GM21825 (cell line): ENCODE measurements around the gene TBC1D22A.

ENCODE experiments used
- ATAC-seq: cut with Tn5 transposase; IDR thresholded peaks from one replicate; pipeline ENCODE4 v1.9.1; 2021; ENCODE audit warnings: mild to moderate bottlenecking, moderate library complexity; ENCODE audit not compliant: unreplicated experiment

The TBC1D22A gene

DNA sequence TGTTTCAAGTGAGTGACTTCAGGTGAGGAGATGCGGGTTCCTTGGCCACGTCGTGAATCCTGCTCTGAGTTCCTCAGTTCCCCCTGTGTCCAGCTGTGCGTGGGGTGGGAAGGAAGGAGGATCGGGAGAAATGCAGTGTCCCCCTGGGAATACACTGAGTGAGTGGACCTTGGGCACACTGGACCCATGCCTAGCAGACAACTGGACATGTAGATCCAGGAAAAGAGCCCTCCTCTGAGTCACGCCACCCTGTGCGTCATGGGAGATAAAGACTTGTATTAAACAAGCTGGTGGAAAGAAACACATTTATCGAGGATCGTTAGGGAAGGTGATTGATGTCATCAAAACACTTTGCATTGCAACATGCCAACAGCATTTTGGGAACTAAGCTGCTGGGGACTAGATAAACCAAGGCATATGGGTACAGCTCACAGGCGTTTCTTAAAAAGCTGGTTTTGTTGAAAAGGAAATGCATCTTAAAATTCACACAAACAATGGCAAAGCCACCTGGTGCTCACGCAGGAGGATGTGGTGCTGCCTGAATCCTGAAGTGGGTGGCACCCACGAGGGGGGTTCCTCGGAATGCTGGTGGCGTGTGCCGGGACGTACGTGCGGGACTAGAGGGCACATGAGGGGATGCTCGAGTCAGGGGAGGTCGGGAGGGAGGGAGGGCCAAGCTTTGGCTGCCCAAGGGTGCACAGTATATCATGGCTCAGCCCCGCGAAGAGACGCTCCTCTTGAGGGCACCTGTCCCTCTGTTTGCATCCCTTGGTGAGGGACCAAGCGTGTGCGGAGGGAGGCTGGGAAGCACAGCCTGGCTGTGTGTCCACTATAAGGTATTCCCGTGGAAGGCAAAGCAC lies 303.5 kb downstream of the TBC1D22A start:
- no peak for ATAC-seq

DNA sequence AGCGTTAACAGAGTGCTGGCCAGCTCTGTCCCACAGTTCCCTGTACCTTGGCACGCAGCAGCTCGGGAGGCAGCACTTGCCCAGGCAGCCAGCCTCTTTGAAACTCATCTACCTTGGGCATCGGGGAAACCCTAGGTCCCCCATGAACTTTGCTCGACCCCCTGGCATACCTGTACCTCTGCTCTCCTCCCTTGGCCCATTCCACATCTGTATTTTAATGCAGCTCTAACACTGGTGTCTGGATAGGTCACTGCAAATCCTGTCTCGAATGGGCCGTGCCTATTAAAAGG lies 304.1 kb downstream of the TBC1D22A start:
- no peak for ATAC-seq

DNA sequence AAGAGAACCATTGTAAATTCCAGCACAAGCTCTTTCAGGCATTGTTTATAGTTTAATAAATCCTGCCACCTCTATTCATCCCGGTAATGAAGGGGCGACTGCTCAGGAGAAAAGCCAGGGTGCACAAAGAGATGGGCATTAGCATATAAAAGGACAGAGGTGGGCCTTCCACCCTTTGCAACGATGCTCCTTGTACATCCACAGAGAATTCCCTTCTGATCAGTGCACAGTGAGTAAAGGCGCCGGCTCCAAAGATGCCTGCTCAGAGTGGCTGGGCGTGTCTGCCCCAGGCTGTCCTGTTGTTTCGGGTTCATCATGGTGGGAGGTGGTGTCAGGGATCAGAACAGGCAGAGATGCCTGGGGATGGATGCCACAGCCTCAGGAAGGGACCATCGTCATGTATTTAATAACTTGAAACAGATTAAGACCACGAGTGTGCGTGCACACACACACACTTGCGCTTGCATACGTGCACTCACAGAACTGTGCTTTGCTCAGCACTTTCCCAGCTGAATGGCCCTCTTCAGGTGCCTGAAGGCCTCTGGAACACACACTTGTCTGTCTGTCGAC lies 305.0 kb downstream of the TBC1D22A start:
- ATAC-seq, result no peak

DNA sequence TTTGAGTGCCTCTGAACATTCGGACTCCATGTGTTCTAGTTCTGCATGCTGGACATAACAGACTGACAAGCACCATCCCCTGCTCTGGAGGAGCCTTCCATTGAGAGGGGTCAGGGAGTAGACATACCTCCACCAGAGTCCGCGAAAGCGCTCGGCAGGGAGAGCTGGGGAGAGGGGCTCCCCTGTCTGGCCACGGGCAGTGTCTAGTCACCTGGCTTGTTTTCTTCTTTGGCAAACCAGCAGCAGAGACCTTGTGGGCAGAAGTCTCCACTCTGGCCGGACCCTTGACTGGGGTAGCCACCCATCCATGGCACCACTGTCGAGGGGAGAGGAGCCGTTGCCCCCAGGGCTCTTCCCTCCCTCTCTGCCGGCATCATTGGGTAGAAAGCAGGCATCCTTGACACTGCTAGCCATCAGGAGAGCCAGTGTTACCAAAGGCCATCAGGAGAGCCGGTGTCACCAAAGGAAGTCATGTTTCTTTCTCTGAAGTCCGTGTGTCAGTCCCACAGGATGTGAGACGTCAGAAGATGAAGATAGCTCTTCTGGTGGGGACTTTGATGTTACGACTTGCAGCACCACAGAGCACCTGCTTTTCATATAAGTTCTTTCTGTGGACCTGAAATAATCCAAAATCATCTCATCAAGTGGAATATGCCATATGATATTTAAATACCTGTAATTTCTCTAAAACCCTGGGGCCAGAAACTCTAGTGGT lies 305.6 kb downstream of the TBC1D22A start:
- no peak for ATAC-seq

DNA sequence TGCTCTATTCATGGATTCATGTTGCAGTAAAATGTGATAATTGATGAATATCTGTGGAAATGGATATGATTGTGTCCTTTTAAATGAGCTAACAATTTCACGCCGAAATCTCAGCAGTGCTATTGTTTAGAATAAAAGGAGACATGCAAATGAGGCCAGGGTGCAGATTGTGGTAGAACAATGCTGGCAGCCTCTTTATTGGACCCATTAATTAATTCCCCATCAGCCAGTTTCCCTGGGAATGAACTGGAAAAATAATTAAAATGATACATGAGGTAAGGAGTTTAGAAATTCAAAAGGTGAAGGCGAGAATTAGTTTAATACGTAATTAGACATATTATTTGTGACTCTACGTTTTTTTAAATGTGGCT lies 306.2 kb downstream of the TBC1D22A start:
- no peak for ATAC-seq

DNA sequence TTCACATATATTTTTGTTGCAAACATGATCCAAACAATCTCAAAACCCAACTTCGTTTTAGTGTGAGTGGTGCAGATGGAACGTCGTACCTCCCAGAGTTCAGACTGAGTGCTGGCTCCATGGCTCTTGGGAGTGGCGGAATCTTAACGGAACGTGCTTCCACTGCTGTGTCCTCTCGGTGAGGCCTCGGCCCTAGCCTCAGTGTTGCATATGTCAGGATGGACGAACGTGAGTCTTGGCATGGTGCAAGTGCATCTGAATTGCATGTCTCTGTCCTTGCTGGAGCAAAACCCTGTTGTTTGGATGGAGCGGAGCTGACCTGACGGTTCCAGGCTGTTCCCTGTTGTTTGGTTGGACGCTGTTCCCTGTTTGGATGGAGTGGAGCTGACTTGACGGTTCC lies 306.8 kb downstream of the TBC1D22A start:
- ATAC-seq, result no peak

DNA sequence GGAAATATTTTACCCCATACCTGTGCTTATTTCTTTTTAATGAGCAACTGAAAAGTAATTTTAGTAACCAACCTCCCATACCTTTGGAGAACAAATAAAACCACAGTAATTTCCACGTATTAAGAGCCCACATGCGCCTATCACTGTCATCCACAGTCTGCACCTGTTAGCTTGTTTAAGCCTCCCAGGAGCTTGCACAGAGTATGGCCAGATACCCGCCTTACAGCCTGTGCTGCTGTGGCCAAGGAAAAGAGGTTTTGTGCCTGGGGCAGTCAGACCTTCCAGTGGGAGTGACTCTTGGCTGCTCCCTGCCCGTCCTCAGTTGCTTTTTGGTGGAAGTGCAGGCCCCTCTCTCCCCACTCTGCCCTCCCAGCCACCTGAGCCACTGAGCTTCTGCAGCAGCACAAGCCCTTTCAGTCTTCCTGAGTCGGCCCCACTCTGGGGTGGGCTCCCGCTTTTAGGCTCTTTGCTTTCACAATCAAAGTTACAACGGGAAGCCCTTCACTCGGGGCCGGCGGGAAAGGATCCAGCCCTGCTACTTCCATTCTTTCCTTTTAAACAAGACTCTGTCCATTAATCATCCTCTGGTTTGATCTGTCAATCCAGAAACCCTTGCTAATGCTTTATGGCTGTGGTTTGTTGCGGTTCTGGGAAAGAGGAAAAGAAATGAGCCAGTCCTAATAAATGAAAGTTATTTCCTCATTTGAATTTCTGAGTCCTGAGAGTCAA lies 308.8 kb downstream of the TBC1D22A start:
- ATAC-seq, result no peak

DNA sequence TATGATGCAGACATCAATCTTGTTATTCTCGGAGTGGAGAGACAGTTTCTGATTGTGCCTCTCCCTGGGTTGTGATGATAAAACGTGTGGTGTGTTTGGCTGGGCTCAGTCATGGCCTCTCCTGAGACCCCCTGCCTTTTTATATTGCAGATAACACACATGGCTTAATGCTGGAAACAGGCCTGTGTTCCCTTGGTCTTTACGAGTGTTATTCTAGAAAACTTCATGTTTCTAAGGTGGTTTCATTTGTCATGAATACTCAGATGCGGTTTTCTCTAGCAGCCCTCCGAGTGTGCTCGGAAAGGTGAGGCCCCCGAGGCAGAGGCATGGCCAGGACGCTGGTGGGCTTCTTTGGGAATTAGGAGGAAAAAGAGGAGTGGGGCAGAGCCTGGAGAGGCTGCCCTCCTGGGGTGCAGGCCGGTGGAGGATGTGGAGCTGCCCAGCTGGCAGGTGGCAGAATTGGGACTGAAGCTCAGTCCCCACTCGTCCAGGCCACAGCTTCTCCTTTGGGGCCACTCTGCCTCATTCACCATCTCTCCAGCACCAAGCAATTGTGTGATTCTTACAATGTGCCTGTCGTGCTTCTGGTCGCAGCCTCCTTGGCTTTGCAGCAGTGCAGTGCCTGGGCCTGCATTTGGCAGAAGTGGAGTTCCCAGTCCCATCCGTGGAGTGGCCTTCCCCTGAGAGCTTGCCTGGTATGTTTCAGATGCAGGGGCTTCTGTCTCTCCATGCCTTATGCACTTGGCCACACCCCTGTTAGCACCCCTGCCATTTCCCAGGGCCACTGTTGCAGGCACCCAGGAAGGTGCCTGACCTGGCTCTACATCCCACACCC lies 309.6 kb downstream of the TBC1D22A start:
- ATAC-seq, result no peak

DNA sequence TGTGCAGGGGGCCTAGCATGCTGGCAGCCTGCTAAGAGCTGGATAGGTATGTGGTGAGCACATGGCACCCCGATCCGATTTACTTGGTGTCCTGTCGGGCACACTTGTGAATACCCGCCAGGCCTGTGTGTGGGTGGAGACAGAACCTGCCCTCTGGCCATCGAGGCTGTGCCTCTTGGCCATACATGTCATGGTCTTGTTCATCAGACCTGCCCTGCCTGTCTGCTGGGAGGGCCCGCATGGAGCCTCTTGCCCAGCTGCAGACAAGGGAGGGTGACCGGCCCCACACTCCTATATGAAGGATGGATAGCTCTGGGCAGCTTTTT lies 310.2 kb downstream of the TBC1D22A start:
- no peak for ATAC-seq

DNA sequence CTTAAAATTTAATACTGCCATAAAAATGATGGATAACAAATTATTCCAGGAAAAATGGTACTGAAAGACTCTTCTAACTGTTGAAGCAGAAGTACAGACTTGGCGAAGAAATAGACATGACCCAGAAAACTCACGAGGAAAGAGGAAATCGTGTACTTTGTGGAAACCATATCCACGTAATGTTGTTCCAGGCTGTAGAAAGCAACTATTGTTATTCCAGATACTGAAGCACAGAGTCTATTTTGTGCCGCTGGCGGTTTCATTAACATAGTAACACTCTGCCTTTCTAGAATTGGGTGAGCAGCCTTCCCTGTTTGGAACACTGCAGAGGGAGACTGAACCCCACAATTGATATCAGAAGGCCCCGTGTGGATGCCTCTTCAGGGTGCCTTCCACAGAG lies 310.6 kb downstream of the TBC1D22A start:
- ATAC-seq, result no peak

DNA sequence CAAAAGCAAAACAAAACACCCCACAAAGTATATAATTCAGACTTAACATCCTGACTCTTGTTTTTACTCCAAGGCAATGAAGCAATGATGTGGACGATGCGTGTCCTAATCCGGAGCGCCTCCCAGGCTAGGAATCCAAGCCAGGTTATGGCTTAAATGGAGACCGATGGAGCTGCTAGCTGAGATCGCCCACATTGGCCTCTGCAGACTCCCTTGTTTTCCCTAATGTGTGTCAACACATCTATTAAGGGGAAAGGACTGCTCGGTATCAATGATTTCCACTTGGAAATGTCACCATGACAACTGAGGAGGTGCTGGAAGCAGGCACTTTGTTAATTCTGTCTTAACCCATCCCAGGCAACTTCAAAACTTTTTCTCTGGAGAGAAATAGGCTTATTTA lies 311.7 kb downstream of the TBC1D22A start:
- no peak for ATAC-seq

DNA sequence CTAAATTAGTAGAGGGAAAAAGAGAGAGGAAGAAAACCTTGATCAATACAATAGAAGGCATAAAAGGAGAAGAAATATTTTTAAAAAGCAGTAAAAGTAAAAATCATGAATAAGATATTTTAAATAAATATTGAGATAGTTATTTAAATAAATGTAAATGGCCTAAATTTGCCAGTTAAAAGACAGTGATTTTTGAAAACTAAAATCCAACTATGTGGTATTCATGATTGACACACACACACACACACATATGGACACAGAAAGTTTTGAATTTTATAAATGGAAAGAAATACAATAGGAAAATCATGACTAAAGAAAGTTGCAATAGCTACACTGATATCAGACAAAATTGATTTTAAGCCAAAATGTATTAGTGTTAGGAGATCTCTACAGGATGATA lies 313.1 kb downstream of the TBC1D22A start:
- no peak for ATAC-seq

DNA sequence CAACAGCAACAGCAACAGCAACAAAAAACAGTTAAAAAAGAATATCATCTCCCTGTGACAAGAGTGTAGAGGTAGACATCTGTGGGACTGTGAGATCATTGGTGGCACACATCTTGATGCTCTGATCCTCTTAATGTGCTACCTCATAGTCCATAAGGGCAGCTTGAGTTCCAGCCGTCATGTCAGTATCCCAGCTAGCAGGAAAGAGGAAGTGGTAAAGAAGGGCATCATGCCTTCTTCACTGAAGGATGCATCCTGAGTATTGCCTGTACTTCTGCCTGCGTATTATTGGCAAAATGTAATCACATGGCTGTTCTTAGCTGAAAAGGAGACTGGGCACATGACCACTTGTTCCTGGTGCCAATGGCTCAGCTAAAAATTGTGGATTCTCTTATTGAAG lies 314.3 kb downstream of the TBC1D22A start:
- no peak for ATAC-seq

DNA sequence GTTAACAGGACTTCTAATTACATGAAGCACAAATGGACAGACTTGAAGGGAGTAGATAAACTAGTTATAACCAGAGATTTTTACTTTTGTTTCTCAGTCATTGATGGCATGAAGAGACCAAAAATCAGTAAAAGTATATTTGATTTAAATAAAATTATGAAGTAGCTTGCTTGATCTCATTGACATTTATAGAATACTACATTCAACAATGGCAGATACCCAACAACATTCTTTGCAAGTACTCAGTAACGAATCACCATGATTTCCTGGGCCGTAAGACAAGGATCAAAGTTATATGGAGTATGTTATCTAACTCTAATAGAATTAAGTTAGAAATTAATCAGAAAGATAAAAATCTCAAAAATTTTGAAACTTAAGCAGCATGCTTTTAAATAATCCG lies 317.6 kb downstream of the TBC1D22A start:
- no peak for ATAC-seq

DNA sequence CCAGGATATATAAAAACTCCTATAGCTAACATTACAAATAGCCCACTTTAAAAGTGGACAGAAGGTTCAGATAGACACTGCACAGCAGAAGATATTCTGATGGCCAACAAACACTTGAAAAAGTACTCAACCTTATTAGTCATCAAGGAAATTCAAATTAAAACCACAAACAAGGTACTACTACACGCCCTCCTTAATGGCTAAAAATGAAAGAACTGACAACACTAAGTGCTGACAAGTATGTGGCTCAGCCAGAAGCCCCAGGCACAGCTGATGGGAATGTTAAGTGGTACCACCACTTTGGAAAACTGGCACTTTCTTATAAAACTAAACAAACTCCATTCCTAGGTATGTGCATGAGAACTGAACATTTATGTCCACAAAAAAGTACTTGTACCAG lies 320.1 kb downstream of the TBC1D22A start:
- ATAC-seq, result no peak

DNA sequence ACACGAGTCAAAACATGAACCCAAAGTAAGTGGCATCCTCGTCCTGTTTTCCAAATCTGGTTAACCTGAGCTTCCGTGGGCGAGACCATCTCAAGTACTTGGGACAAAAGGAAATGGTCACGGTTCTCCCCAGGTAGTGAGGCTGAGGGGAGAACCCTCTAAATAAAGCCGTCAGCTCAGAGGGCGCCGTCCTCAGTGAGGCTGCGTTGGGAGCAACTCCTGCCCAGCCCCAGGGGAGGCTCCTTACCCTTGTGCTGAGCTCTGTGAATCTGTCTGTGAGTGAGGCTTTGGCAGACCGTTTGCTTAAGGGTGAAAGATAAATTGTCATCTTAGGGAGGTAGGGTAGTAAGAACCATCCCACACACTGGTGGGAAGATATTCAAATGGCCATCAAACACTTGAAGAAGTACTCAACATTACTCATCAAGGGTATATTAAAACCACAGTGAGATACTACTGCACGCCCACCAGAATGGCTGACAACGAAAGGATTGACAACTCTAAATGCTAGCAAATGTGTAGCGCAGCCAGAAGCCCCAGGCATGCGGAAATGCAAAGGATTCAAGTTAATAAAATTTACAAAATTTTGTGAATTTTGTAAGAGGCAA lies 321.0 kb downstream of the TBC1D22A start:
- no peak for ATAC-seq

DNA sequence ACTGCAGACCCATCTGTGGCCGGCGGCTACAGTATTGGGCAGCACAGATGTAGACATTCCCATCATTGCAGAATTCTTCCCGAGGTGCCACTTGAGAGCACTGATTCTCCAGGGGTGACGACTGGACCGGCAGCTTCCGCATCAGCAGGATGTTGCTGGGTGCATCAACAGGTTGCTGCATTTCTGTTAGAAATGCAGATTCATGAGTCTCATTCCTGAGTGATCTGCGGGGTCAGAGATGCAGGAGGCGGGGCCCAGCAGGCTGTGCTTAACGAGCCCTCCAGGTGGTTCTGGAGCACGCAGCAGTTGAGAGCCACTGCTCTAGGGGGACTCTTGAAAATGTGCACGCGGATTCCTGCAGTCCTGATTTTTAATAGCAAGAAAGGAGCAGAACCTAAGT lies 321.8 kb downstream of the TBC1D22A start:
- ATAC-seq, result no peak

DNA sequence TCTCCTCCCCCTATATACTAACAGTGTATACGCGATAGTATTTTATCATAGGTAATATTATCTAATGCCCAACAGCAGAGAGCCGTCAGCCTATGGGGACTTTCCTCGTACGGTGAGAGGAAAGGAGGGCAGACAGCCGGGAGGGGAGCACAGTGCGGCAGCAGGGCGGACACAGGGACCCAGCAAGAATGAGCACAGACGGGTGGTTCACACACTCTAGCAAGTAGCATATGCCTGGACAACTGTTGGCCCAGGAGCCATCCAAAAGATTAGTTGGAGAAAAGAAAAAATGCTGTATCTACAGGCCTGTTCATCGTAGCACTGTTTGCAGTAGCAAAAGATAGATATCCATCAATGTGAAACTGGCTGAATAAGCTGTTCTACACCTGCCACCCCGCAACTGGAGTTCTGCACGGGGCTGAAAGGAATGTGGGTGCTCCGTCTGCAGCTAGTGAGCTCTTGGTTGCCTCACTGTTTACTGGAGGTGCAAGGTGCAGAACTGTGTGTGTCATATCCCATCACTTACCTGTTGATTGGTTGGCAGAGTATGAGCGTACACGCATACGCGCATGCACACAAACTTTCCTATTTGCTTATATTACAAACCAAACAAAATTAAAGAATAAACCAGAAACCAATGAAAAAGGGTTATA lies 324.3 kb downstream of the TBC1D22A start:
- no peak for ATAC-seq

DNA sequence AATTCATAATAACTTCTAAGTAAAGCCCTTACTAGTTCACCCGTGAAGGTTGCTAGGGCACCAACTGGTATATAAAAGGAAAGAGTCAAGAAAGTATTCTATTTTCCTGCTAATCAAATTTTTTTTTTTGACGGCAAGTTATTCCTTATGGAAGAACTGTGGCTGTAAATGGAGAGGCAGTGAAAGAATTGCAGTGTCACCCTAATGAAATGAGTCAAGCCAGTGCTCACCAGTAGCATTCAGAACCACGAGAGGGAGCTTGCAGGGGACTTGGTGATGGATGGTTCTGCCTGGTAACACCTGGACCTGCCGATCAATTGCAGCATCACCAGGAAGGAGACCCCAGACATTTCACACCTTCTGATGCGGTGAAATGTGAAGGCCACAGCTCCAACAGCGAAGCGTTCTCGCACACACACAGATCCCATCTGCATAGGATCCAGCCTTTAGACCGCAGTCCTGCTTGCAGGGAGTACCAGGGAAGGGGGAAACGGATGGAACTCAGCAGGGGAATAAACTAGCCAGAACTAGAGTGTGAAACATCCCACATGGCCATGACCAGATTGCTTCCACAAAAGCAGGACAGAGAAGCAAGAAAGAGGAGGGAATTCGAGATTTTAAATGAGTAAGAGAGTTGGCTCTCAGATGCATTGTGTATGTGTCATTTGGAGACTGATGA lies 326.2 kb downstream of the TBC1D22A start:
- ATAC-seq, result no peak
